Measurements from ENCODE around the gene ZNF286A. TPM values are rescaled to one million over a fixed set of nuclear protein-coding genes. Genes with fewer than 3 reads are reported as not detected.
"Not testable (repeated sequence)": the region's sequence is repeated elsewhere in the genome, so short reads cannot be mapped to it uniquely, and the experiment has no call there.

Gene ZNF286A
- total RNA-seq, 4 donors from 2014 or later = 6.0 to 34.6 (median 21.2) TPM

DNA sequence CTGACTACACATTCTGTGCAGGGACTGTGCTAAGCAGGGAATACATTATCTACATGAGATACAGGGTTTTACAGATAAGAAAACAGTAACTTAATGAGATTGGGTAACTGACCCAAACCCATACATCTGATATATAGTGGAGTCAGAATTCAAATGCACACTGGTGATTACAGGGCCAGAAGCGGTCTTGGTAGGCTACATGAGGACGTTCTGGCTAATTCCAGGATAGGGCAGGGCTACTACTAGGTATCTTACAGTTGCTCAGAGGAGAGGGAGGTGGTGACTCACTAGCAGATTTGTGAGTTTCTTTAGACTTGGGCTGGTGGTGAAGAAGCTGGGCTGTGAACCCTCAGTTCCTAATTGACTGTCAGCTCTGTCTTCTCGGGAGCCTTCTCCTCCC lies 36.9 kb upstream of the ZNF286A start:
- 87 to 88% methylated on average over 3 of the region's 3 CpGs for WGBS, 2 donors
- intact Hi-C loops (cut with DNase I; ENCODE audit: low total_unique reads) = no loop called here
- TF ChIP-seq, protein P1, sequence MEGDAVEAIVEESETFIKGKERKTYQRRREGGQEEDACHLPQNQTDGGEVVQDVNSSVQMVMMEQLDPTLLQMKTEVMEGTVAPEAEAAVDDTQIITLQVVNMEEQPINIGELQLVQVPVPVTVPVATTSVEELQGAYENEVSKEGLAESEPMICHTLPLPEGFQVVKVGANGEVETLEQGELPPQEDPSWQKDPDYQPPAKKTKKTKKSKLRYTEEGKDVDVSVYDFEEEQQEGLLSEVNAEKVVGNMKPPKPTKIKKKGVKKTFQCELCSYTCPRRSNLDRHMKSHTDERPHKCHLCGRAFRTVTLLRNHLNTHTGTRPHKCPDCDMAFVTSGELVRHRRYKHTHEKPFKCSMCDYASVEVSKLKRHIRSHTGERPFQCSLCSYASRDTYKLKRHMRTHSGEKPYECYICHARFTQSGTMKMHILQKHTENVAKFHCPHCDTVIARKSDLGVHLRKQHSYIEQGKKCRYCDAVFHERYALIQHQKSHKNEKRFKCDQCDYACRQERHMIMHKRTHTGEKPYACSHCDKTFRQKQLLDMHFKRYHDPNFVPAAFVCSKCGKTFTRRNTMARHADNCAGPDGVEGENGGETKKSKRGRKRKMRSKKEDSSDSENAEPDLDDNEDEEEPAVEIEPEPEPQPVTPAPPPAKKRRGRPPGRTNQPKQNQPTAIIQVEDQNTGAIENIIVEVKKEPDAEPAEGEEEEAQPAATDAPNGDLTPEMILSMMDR (IDR thresholded peaks at IDR 0.05) = no peak
- TF ChIP-seq POLR2A (IDR thresholded peaks at IDR 0.05) = no peak
- H3K4me3 ChIP-seq (ENCODE audit: low read depth, poor library complexity, severe bottlenecking) = no peak overlapping the region
- DNase-seq (ENCODE audit: low spot score in 2 of 2) = peak in 1 of 2 donors; percentile 5

DNA sequence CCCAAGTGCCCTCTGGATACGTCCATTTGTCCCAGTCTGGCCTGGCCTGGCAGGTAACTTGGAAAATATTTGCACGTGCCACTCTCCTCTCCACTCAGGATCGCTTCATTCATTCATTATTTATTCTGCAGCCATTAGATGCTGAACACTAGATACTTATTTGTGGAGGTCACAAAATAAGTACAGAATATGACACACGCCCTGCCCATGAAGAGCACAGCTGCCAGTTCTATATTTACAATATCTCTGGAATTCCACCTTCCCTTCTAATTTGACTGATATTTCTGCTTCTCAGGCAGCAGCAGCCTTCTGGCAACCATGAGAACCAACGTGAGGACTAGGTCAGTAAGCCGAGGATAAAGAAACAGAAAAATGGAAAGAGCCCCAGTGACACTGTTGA lies 36.4 kb upstream of the ZNF286A start:
- no peak overlapping the region for H3K4me3 ChIP-seq (ENCODE audit: low read depth, poor library complexity, severe bottlenecking)
- DNase-seq (ENCODE audit: low spot score in 2 of 2) = peak in 1 of 2 donors; percentile 15
- WGBS, 2 donors = 91 to 95% methylated on average over 6 of the region's 6 CpGs
- no peak for TF ChIP-seq POLR2A (IDR thresholded peaks at IDR 0.05)
- TF ChIP-seq, protein P1 (IDR thresholded peaks at IDR 0.05) = no peak
- intact Hi-C loops (cut with DNase I; ENCODE audit: low total_unique reads) = no loop called here

DNA sequence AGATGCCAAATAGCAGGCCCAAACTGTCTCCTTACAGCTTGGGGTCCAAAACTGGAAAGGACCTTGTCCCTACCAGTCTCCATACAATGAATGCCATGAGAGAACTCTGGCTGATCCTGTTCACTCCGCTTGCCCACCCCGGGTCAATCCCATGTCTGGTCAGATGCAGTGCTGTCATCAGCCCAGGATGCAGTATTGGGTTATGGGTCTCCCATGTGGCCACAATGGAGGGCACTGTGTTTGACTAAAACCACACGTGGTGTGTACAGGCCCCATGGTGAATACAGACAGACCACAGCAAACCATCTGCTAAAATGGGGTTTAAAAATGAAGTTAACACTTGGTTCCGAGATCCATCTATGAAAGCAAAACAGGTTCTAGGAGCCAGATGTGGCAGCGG lies 35.9 kb upstream of the ZNF286A start:
- TF ChIP-seq, protein P1 (IDR thresholded peaks at IDR 0.05) = no peak
- no peak for TF ChIP-seq POLR2A (IDR thresholded peaks at IDR 0.05)
- intact Hi-C loops (cut with DNase I; ENCODE audit: low total_unique reads) = no loop called here
- H3K4me3 ChIP-seq (ENCODE audit: low read depth, poor library complexity, severe bottlenecking) = no peak overlapping the region
- 93 to 94% methylated on average over 5 of the region's 5 CpGs for WGBS, 2 donors
- peak in 1 of 2 donors; percentile 31 for DNase-seq (ENCODE audit: low spot score in 2 of 2)

DNA sequence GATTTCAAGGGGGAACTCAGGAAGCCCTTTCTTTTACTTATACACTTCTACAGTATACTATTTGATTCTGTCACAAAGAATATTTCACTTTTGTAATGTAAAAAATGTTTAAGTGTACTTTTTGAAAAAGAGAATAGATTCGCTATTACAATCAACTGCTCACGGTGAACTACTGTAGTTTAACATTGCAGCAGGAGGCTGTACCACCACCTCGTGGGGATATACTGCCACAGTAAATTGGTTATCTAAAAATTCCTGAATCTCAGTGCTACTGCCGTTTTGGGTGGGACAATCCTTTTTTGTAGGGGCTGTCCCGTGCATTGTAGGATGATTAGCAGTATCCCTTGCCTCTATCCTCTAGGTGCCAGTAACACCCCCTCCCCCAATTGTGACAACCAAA lies 30.0 kb upstream of the ZNF286A start:
- DNase-seq (ENCODE audit: low spot score in 2 of 2); H3K4me3 ChIP-seq (ENCODE audit: low read depth, poor library complexity, severe bottlenecking); intact Hi-C loops (cut with DNase I; ENCODE audit: low total_unique reads): not testable (repeated sequence)
- 65 to 66% methylated on average over 5 of the region's 5 CpGs for WGBS, 2 donors

DNA sequence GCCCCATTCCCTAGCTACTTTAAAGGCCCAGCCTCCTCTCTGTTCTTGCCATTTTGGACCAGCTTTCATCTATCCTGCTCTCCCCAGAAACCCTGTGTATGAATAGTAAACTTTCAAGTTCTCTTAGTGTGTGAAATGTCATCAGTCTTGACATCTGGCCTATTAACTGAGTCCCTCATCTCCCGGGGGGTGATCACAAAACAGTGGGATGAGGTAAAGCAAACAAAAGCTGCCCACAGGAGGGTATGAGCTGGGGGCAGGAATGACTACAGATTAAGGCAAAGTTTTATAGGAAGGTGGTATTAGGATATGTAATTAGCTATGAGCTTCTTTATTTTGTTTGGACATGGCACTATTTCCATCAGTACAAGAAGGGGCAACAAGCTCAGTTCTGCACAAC lies 24.9 kb upstream of the ZNF286A start:
- DNase-seq (ENCODE audit: low spot score in 2 of 2); intact Hi-C loops (cut with DNase I; ENCODE audit: low total_unique reads); H3K4me3 ChIP-seq (ENCODE audit: low read depth, poor library complexity, severe bottlenecking): not testable (repeated sequence)
- WGBS, 2 donors = 90 to 92% methylated on average over 1 of the region's 1 CpG

DNA sequence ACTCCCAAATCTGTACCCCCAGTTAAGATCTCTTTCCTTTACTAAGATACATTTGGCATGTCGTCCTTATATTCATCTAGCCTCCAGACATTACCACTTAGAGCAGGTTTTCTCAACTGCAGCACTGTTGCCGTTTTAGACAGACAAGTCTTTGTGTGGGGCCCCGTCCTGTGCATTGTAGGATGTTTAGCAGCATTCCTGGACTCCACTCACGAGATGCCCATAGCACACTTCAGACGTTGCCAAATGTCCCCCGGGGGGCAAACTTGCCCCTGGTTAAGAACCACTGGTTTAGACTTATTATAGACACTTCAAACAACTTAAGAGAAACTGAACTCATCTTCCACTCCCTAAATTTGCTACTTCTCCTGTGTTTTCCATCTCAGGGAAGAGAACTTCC lies 23.6 kb upstream of the ZNF286A start:
- intact Hi-C loops (cut with DNase I; ENCODE audit: low total_unique reads); DNase-seq (ENCODE audit: low spot score in 2 of 2); H3K4me3 ChIP-seq (ENCODE audit: low read depth, poor library complexity, severe bottlenecking): not testable (repeated sequence)
- 80% methylated on average over 6 of the region's 6 CpGs for WGBS, 2 donors

DNA sequence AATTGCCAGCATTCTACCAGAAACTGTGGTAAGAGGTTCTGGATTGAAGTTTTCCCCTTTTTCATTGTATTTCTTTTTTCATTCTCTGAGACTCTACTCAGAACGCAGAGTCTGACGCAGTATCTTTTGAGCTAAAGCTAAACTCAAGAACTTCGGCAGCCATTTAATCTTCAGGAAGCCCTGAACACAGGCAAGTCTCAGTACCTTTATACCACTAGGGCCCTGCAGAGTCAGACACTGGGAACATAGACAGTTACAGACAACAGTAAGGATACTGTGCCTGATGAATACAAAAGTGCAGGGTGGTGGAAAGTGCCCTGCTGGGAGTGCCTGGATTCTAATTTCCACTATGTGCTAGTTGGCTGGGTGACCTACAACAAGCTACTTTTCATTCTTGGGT lies 16.4 kb upstream of the ZNF286A start:
- 93 to 95% methylated on average over 3 of the region's 3 CpGs for WGBS, 2 donors
- H3K4me3 ChIP-seq (ENCODE audit: low read depth, poor library complexity, severe bottlenecking); intact Hi-C loops (cut with DNase I; ENCODE audit: low total_unique reads); DNase-seq (ENCODE audit: low spot score in 2 of 2): not testable (repeated sequence)

DNA sequence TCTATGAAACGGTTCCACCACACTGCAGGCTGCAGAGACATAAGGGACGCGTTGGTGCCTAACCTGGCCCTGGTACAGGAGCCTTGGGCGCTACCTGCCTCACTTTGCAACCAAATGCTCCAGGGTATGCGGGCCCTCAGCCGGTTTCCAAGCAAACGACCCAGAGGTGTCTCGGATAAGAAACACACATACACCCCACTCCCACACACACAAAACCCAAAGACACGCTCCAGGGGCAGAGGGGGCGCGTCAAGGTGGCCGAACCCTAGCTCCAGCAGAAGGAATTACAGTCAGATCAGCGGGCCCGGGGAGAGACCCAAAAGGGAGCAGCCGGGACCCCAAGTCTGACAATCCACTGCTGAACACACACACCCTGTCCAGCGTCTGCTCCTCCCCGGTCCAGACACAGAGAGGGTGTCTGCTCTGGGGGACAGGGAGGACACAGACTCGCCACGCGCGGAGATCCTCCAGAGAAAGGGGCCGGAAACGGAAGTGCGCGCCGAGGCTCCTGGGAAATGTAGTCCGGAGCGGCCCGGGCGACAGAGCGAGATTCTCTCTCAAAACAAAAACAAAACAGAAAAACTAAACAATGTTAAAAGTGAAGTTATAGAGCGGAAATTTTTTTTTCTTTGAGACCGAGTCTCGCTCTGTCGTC lies 15.6 kb upstream of the ZNF286A start, which contains the start of gene TRIM16:
TSS of gene TRIM16 (minus strand) at position 488 of the 655 bp plus-strand sequence. CDS start 32,702 bp downstream, outside the sequence.
- peak; percentile 65 to 97 for DNase-seq (ENCODE audit: low spot score in 2 of 2)
- peak within 1 kb of the TSS; percentile 40 for H3K4me3 ChIP-seq (ENCODE audit: low read depth, poor library complexity, severe bottlenecking)
- intact Hi-C loops (cut with DNase I; ENCODE audit: low total_unique reads) = not testable (repeated sequence)
- 1 to 2% methylated on average over 28 to 34 of the region's 35 CpGs for WGBS, 2 donors

DNA sequence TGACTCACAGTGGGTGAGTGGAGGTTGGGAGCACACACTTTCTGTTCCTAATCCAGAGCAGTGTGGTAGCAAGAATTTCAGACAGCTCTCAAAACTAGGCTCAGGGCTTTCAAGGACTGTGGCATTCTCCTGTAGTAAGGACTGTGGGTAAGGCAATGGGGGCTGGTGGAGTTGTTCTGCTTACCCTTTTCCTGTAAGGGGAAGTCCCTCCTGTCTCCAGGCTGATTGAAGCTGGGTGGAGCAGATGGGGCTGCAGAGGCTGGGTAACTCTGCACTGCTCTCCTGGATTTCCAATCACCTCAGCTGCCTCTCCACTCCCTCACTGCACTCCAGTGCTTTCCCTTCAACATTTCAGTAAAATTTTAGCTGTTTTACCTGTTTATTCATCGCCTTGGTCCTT lies 12.1 kb upstream of the ZNF286A start:
- DNase-seq (ENCODE audit: low spot score in 2 of 2); H3K4me3 ChIP-seq (ENCODE audit: low read depth, poor library complexity, severe bottlenecking); intact Hi-C loops (cut with DNase I; ENCODE audit: low total_unique reads): not testable (repeated sequence)
- 95 to 100% methylated on average over 1 of the region's 1 CpG for WGBS, 2 donors

DNA sequence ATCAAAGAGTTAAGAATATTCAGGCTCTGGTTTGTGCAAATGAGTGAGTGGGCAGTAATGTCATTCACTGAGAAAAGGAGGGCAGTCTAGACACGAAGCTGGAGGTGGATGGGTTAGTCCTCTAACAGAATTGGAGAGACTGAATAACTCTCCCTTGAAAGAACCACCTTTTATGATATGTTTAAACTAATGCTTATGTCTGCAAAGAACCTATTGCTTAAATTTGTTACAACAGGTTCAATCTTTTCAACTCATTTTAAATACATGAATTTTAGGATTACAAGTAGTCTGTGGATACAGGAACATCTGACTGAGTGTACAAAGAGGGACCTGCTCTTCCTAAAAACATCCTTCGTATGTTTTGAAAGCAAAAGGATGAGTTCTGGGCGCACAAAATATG lies 585 bp upstream of the ZNF286A start:
- DNase-seq (ENCODE audit: low spot score in 2 of 2); H3K4me3 ChIP-seq (ENCODE audit: low read depth, poor library complexity, severe bottlenecking); intact Hi-C loops (cut with DNase I; ENCODE audit: low total_unique reads): not testable (repeated sequence)
- WGBS, 2 donors = 0 to 3% methylated on average over 3 of the region's 3 CpGs

DNA sequence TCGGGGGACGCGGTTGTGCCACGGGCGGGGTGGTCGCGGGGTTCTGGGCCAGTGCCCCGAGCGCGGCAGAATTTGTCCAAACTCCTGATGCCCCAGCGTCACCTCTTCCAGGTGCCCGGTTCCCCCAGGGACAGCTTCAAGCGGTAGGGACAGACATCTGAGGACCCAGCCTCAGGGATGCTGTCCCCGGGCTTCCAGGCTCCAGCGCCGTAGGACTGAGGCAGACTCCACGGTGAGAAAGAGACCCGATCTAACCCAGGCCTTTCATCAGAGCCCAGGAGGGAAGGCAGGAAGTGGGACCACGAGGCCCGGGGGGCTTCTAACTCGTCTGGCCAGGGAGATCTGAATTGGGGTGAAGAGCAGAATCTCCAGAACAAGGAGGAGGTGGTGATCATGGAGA lies 385 bp downstream of the ZNF286A start:
- H3K4me3 ChIP-seq (ENCODE audit: low read depth, poor library complexity, severe bottlenecking) = peak overlapping the region; percentile 47
- no CpG with 5 or more reads among the region's 21 CpGs for WGBS, 2 donors
- DNase-seq (ENCODE audit: low spot score in 2 of 2); intact Hi-C loops (cut with DNase I; ENCODE audit: low total_unique reads): not testable (repeated sequence)

DNA sequence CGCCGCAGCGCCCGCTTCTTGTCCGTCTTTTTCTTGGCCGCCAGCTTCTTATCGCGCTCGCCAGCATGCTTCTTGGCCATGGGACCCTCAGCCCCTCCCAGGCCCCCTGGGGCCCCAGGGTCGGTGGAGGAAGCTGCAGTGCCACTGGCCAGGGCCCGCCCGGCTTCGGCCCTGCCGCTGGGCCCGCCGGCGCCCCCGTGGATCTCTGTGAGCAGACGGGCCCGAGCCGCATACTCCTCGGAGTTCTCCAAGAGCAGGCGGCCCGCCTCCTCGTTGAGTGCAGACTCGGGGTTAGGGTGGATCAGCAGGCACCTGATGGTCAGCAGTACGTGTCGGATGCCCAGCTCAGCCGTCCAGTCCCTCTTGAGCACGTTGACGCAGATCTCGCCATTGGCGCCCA lies 4.7 kb downstream of the ZNF286A start:
- DNase-seq (ENCODE audit: low spot score in 2 of 2); intact Hi-C loops (cut with DNase I; ENCODE audit: low total_unique reads); H3K4me3 ChIP-seq (ENCODE audit: low read depth, poor library complexity, severe bottlenecking): not testable (repeated sequence)
- 93 to 97% methylated on average over 19 to 24 of the region's 33 CpGs for WGBS, 2 donors
